GM18951 (cell line): ENCODE results near the gene TRDN.
"Not testable (repeated sequence)": the region's sequence is repeated elsewhere in the genome, so short reads cannot be mapped to it uniquely, and the experiment has no call there.

Source experiments
- POLR2A ChIP-seq: IDR thresholded peaks from 4 replicates; pipeline ENCODE4 v1.6.1; 2011; ENCODE audit warnings: mild to moderate bottlenecking; ENCODE audit not compliant: insufficient read length, insufficient read depth; ENCODE audit errors: extremely low read depth
- in situ Hi-C: fragments of 300-500 bp; cut with MboI; formaldehyde crosslinking; loops from one replicate; pipeline ENCODE4 v1.12.0; 2022; ENCODE audit warnings: low sequenced_read_pairs, mixed read lengths, inconsistent platforms; ENCODE audit not compliant: unreplicated experiment

The TRDN gene

DNA sequence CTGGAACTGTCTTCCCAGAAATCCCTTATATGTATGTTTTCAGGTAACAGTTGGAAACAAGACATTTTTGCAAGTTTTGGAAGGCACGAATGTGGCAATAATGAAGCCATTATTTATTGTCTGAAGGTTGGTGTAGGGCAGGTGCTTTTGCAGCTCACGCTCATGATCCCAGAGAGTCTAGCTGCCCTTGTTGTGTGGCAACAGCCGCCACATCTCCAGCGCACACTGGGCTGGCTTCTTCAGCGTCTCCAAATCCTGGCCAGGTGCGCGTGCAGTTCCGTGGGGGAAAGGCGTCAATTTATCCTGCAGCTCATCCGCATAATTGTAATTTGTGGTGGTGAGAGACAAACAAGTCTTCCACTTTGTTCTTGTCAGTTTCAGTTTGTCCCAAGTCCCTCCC lies 71.2 kb downstream of the TRDN start:
- in situ Hi-C loops, result no loop called here
- TF ChIP-seq POLR2A, result no peak

DNA sequence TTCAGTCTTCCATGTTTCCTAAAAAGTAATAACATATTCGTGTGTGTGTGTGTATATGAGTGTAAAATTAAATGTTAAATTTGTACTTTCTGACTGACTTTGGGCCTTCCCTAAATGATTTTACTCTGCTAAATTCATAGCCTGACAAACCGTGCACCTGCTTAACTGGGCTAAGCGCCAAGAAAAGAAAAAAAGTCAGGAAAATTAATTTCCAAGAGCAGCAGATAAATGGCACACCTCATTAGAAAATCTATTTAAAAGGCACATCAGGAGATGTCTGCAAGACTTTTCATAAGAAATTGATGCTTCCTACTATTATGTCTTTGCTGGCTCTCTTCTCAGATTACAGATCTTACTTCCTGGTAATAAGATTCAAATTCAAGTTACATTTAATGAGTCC lies 72.4 kb downstream of the TRDN start:
- in situ Hi-C loops, result no loop called here
- TF ChIP-seq POLR2A, result no peak

DNA sequence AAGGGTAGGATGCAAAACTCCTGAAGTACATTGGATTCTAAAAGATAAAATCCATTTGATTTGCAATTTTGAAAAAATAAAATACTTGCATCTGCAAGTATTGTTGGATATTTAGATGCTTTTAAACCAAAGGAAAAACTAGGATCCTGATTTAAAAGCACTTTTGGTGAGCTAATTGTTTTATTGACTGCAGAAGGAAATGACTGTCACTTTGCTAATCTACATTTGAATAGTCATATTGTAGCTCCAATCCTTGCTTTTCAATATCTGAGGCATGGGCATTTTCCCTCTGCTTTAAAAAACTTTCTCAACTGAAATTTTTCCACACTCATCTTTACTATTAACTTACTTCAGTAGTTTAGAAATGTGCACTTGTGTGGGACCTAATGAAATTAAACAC lies 74.1 kb downstream of the TRDN start:
- no peak for TF ChIP-seq POLR2A
- in situ Hi-C loops, result no loop called here

DNA sequence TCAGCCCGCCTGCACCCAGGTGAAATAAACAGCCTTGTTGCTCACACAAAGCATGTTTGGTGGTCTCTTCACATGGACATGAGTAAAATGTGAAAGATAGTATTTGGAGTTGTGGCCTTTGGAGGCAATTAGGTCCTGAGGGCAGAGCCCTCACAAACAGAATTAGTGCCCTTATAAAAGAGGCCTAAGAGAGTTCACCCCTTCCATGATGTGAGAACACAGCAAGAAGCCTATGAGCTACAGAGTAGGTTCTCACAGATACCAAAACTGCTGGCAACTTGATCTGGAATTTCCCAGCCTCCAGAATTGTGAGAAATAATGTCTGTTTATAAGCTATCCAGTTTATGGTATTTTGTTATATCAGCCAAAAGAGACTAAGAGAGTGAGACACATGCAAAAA lies 74.5 kb downstream of the TRDN start:
- no peak for TF ChIP-seq POLR2A
- in situ Hi-C loops, result no loop called here

DNA sequence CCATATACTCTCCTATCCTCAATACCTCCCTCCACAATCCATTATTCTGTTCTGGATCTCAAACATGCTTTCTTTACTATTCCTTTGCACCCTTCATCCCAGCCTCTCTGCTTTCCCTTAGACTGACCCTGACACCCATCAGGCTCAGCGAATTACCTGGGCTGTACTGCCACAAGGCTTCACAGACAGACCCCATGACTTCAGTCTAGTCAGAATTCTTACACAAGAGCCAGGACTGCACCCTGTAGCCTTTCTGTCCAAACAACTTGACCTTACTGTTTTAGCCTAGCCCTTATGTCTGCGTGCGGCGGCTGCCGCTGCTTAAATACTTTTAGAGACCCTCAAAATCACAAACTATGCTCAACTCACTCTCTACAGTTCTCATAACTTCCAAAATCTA lies 76.9 kb downstream of the TRDN start:
- in situ Hi-C loops, result not testable (repeated sequence)

DNA sequence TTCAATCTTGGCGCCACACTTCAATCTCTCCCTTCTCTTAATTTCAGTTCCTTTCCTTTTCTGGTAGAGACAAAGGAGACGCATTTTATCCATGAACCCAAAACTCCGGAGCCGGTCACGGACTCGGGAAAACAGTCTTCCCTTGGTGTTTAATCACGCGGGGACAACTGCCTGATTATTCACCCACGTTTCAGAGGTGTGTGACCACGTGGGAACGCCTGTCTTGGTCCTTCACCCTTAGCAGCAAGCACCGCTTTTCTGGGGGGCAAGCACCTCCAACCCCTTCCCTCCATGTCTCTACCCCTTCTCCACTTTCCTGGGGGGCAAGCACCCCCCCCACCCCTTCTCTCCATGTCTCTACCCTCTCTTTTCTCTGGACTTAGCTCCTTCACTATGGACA lies 79.3 kb downstream of the TRDN start:
- in situ Hi-C loops, result not testable (repeated sequence)

DNA sequence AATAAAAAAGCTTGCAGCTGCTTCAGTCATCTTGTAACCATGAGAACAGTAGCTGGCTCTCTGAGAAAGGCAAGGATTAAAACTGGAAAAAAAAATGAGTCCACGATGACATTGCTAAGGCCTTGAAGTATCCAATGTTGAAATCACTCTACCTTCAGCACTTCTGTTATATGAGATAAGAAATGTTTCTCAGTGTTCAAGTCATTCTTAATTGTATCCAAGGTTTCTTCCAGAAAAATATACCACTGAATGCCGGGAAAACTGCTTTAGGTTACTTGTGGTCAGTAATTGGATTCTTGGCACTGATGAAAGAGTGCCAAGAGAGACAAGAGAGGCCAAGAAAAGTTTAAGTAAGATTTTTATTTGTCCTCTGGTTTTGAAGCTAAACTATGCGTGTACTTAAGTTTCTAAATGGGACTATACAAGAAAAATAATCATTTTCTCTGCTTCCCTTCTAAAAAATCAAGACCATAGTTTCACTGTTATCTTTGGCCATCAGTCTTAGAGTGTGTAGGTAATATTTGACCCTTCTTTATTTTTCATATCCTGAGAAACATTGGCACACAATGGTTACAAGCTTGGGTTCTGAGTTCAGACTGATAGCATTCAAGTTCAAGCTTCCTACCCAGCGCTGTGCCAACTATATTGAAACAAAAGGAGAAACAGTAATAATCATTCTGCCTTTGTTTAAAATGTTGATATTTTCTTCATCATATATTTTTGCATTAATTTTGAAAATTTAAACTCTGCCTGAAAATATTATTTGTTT lies 84.6 kb downstream of the TRDN start:
- in situ Hi-C loops, result no loop called here
- TF ChIP-seq POLR2A, result no peak

DNA sequence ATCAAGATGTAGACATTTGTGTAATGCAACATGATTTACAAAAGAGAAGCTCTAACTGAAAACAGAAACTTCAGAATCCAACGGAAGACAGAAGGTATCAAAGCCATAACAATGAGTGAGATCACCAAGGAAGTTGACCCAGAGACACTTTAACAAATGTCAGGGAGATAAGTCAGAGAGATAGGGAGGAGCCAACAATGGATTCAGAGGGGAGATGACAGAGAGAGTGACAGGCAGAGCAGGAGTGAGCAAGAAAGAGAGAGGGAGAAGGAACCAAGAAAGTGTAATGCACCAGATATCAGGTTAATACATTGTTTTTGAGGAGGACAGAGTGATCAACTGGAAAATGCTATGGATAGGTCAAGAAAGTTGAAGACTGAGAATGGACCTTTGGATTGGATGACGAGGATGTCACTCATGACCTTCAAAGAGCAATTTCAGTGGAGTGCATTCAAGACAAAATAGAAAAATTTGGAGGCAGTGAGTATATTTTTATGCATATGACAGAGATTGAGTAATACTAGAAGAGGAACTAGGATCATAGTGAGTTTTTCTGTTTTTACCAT lies 86.6 kb downstream of the TRDN start:
- TF ChIP-seq POLR2A, result no peak
- in situ Hi-C loops, result no loop called here

DNA sequence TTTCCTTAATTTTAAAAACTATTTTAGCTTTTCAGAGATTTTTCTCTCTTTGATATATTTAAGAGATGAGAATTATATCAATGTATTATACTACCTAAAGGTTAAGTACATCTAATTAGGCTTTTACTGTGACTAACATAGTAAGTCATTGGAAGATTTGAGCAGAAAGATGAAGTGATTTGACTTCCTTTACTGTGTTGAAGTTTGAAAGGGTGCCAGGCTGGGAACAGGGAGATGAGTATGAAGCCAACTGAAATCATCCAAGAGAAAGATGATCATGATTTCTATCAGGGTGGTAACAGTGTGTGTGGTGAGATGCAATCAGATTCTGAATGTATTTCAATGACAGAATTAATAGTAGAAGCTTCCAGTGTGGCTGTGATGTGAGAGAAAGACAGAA lies 87.3 kb downstream of the TRDN start:
- no peak for TF ChIP-seq POLR2A
- in situ Hi-C loops, result no loop called here

DNA sequence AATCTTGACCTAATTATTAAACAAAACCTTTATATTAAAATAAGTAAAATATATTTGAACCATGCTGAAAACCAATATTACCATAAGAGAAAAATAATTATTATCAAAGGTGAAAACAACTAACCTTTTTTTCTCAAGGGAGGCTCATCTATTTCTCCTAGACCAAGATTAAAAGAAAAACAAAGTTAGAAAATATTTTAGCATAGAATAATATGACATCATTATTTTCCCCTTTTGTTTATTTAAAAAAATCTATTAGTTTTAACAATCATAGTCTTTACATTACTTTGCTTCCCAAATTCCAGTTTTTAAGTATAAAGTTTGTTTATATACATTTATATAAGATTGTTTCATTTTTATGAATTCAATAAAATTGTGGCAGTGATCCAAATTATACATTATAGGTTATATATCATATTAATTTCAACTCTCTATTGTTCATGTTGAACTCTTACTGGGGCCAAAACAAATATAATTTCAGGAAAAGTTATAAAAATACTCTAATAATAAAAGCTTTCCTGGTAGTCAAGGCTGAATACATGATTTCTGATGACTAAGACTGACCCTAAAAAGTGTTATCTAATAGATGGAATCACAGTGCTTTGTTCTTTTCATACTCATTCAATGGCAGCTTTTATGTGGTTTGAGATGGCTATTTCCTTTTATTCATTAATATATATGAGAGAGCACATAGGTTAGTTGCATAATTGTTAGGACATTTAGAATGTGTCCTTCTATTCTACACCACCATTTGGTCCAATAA lies 89.4 kb downstream of the TRDN start:
- no peak for TF ChIP-seq POLR2A
- in situ Hi-C loops, result no loop called here

DNA sequence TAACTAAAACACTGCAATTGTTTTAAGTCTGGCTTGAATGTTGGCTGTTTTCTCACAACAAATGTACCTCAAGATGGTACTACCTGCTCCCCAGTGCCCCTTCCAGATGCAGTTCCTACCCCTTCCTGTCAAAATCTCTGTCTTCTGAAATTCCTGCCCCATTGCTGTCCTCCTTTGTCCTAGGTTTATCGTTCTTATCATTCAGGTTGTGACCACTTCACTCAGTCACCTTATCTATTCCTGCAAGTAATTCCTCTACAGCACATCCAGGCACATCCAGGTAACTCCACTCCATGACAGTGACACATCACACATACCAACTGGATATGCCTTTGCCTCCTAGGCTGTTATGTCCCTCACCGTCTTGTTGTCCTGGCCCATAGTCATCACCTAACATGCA lies 90.2 kb downstream of the TRDN start:
- in situ Hi-C loops, result no loop called here
- TF ChIP-seq POLR2A, result no peak

DNA sequence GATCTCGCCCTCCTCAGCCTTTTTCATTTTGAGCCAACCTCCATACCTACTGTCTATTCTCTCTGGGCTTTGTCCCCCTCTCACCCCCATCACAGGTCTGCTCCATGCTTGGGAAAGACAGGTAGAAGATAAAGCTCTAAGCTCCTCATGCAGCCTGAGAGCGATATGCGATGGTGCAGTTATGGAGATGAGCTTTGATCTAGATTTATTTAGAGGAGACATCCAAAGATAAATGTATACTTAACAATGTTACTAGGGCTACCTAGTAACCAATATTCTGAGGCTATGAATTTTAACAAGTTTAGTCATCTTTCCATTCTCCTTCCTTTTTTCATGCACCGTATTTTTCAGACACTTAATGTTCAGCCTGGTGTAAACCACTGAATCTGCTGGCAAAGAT lies 95.3 kb downstream of the TRDN start:
- TF ChIP-seq POLR2A, result no peak
- in situ Hi-C loops, result no loop called here

DNA sequence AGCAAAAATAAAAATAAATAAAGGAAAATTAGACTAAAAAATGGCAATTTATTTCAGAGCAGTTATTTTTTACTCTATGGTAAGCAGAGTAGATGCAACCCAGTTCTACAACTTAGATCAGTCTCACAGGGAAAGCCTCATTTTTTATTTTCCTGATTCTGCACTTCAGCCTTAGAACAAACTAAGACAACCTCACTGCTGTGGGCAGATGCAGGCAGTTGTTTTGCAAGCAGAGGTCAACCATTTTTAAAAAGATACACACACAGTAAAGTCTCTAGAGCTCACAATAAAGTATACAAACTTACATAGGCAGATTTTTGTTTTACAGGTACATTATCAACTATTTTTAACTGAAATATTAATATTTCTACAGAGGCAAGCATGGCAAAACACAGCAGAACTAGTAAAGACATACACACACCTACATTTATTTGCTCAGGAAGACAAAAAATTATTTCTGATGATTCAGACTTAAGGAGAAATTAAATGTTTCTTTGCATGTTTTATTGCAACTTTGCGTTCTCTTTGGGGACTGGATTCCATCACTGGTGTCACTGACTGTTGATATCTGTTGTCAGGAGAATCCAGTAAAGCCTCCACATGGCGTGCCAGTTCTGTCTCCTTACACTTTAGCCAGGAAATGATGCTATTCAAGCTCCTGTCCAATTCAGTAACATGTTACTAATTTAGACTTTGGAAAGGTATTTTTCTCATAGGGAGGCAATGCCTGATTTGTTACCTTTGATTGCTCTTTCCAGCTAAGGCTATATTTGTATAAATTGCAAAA lies 102.7 kb downstream of the TRDN start:
- in situ Hi-C loops, result no loop called here
- no peak for TF ChIP-seq POLR2A

DNA sequence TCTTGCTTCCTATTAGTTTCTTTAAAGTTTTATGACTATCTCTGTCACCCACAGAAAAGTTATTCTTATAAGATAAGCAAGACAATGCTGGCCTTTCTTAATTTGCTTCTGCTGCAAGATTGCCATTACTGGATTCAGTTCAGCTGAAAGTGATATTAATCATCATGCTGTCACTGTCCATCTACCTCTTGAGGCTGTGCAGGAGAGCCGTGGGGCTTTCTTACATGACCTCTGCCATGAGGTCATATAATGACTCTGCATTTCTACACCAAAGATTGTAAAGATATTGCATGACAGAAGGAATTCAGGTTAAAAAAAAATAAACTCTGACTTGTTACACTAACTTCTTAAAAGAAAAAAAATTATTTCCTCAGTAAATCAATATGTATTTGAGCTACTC lies 106.9 kb downstream of the TRDN start:
- in situ Hi-C loops, result no loop called here

DNA sequence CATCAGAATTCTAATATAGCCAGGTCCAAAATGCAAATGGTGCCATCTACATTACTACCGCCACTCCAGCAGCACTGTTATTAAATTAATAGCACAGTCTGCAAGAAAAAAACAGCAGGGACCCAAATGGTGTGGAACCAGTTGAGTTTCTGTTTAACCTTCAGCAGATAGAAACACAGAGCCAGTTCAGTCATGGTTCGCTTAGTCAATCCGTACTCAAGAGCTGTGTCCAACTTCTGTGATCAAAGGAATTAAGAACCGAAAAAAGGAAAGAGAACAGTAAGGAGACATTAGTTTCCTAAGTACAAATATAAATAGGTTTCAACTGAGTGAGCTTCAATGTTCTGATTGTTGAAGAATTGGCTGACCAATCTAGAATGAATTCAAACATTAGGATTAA lies 107.7 kb downstream of the TRDN start:
- in situ Hi-C loops, result no loop called here
- TF ChIP-seq POLR2A, result no peak

More for the DNA sequence above, 106.9 kb downstream of the TRDN start:
- TF ChIP-seq POLR2A, result no peak
